K562 (cell line): ENCODE measurements around the gene NPPC. TPM values are rescaled to one million over a fixed set of nuclear protein-coding genes. Genes with fewer than 3 reads are reported as not detected.

Experiments
- ATF1 ChIP-seq, 2 experiments: fragments of 450-650 bp in 1 of 2; IDR thresholded peaks; 2 replicates each; pipeline ENCODE4 v1.6.1; 2016; ENCODE audit warnings: missing compliant biosample characterization in 1 of 2, missing genetic modification characterization in 1 of 2
- CREB1 ChIP-seq, 2 experiments: sonication (generic) in 1 of 2; formaldehyde crosslinking in 1 of 2; IDR thresholded peaks; 2 replicates each; pipeline versions ENCODE4 v1.6.1 to v1.8.0; 2012 to 2022; ENCODE audit warnings: inconsistent platforms in 1 of 2, mild to moderate bottlenecking in 1 of 2, missing genetic modification reagents in 1 of 2, moderate library complexity in 1 of 2
- FOXA1 ChIP-seq: fragments of 450-650 bp; IDR thresholded peaks from 2 replicates; pipeline ENCODE4 v1.6.1; 2016; ENCODE audit warnings: mild to moderate bottlenecking, borderline replicate concordance
- FOXA3 ChIP-seq, 2 experiments: fragments of 450-650 bp in 1 of 2; sonication (generic) in 1 of 2; formaldehyde crosslinking; IDR thresholded peaks in 1 of 2; conservative IDR thresholded peaks in 1 of 2; 2 replicates each; pipeline versions ENCODE4 v1.4.0 to v1.8.0; 2020 to 2022; ENCODE audit warnings: mild to moderate bottlenecking in 2 of 2, missing genetic modification reagents in 1 of 2
- JUND ChIP-seq, 2 experiments: IDR thresholded peaks; 2 replicates in 1 of 2; 3 replicates in 1 of 2; pipeline ENCODE4 v1.6.1; 2011; ENCODE audit warnings: borderline replicate concordance in 2 of 2, low read depth in 2 of 2, low read length in 2 of 2, improper control_type of control experiment in 1 of 2, missing biosample characterization in 1 of 2, missing genetic modification characterization in 1 of 2, missing genetic modification reagents in 1 of 2
- KLF16 ChIP-seq: IDR thresholded peaks from 2 replicates; pipeline ENCODE4 v1.6.1; 2016; ENCODE audit warnings: antibody characterized with exemption
- RBM22 ChIP-seq: fragments of 200-400 bp; formaldehyde crosslinking; IDR thresholded peaks from 2 replicates; pipeline ENCODE4 v1.6.1; 2018; ENCODE audit warnings: low read length, low read depth; ENCODE audit not compliant: poor library complexity, severe bottlenecking
- TCF3 ChIP-seq: sonication (generic); formaldehyde crosslinking; IDR thresholded peaks from 2 replicates; pipeline ENCODE4 v1.4.0; 2020; ENCODE audit warnings: mild to moderate bottlenecking, missing genetic modification reagents
- TEAD2 ChIP-seq: fragments of 450-650 bp; IDR thresholded peaks from 2 replicates; pipeline ENCODE4 v1.6.1; 2016; ENCODE audit warnings: missing genetic modification characterization, control low read depth, missing compliant biosample characterization
- ZSCAN29 ChIP-seq: fragments of 450-650 bp; IDR thresholded peaks from 2 replicates; pipeline ENCODE4 v1.6.1; 2017
- polyA plus RNA-seq, 8 experiments: library from polyadenylated mRNA; depleted of rRNA in 4 of 8; stranded (reverse) in 5 of 8; unstranded in 3 of 8; fragments of >200 nt; fragmentation: Nextera tagmentation in 2 of 8; fragmentation: Illumina TruSeq in 1 of 8; extraction: Ambion mirVana in 2 of 8; extraction: Trizol in 1 of 8; gene quantifications; 2 replicates each; pipeline versions ENCODE4 v1.2.1 to v1.2.3, GENCODE V29; 2011 to 2014; ENCODE audit warnings: inconsistent platforms in 1 of 8, missing spikeins in 1 of 8
- total RNA-seq, 7 experiments: library from RNA; depleted of rRNA in 6 of 7; stranded (reverse); fragments of >200 nt in 6 of 7; fragmentation: Illumina TruSeq in 2 of 7; extraction: Trizol in 2 of 7; gene quantifications; 2 replicates each; pipeline versions ENCODE4 v1.2.1 to v1.2.3, GENCODE V29; 2011 to 2021; ENCODE audit warnings: low replicate concordance in 1 of 7
- TF ChIP-seq, protein P1 (sequence below), 3 experiments: fragments of 200-800 bp in 1 of 3; sonication (Bioruptor generic) in 1 of 3; sonication (generic) in 1 of 3; formaldehyde crosslinking in 1 of 3; IDR thresholded peaks; 2 replicates each; pipeline versions ENCODE4 v1.6.1 to v1.8.0; 2016 to 2022; ENCODE audit warnings: mild to moderate bottlenecking in 2 of 3, missing compliant biosample characterization in 2 of 3, missing genetic modification characterization in 2 of 3, missing genetic modification reagents in 1 of 3
- TF ChIP-seq, protein P2 (sequence below): fragments of 450-650 bp; IDR thresholded peaks from 2 replicates; pipeline ENCODE4 v1.6.1; 2016; ENCODE audit warnings: mild to moderate bottlenecking, moderate library complexity

Gene NPPC
- total and polyA plus RNA-seq, 9 of the 15 experiments (the other 6 are each of a cell fraction or from before 2014, with no cell fraction given): not detected

DNA sequence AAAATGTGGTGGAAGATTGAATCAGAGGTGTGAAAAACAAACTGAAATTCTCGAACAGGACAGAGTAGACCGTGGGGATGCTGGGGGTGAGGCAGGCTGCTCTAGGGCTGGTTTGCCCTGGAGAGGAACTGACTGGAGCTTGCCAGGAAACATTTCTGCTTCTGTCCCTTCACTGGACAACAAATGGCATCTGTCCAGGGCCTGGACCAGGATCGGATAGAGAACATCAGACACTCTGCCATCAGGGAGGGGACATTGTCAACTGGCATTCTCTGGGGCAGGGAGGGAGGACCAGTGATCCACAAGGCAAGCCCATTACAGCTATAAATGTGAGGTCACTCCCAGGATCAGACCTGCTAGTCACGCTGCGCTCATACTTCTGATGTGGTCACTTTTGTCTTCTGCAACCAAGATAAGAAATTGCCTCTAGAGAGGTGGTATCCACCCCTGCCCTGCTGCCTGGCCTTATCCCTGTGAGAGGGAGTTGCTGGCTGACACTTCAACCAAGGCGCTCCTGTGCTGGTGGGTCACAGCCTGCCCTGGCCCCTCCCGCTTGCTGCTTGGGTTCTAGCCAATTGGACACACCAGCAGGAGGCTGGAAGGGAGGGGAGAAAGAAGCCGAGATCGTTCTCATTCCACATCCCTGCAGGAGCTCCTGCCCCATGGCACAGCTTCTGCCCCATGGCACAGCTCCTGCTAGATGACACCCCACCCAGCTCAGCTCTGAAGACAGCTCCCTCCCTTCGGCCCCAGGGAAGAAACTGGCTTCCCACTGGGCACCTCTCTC, 8.7 kb downstream of the NPPC start (continued):
- no peak for TF ChIP-seq FOXA3 (CRISPR knock-in tag; conservative IDR thresholded peaks at IDR 0.05 in 1 of 2, IDR thresholded peaks at IDR 0.05 in 1 of 2)
- TF ChIP-seq JUND (IDR thresholded peaks at IDR 0.05; ENCODE audit: borderline replicate concordance, low read depth, low read length): peak; percentile 29; the same call in 1 of the 2 replicates
- TF ChIP-seq JUND (tag; IDR thresholded peaks at IDR 0.05; ENCODE audit: borderline replicate concordance, low read depth, low read length): no peak
- no peak for TF ChIP-seq ATF1 (CRISPR knock-in tag; IDR thresholded peaks at IDR 0.05)
- peak; percentile 37; the same call in 1 of the 2 replicates for TF ChIP-seq ATF1 (tag; IDR thresholded peaks at IDR 0.05)
- TF ChIP-seq TEAD2 (tag): no peak
- peak; percentile 11; the same call in 1 of the 2 replicates for TF ChIP-seq TCF3 (CRISPR knock-in tag)
- no peak for TF ChIP-seq RBM22
- TF ChIP-seq, protein P1, sequence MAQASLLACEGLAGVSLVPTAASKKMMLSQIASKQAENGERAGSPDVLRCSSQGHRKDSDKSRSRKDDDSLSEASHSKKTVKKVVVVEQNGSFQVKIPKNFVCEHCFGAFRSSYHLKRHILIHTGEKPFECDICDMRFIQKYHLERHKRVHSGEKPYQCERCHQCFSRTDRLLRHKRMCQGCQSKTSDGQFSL (CRISPR knock-in tag; IDR thresholded peaks at IDR 0.05): no peak
- TF ChIP-seq, protein P1 (tag; IDR thresholded peaks at IDR 0.05): no peak
- TF ChIP-seq CREB1 (IDR thresholded peaks at IDR 0.05): peak; percentile 64
- peak; percentile 64; the same call in 1 of the 2 replicates for TF ChIP-seq CREB1 (CRISPR knock-in tag; IDR thresholded peaks at IDR 0.05)
- no peak for TF ChIP-seq KLF16
- TF ChIP-seq, protein P2, sequence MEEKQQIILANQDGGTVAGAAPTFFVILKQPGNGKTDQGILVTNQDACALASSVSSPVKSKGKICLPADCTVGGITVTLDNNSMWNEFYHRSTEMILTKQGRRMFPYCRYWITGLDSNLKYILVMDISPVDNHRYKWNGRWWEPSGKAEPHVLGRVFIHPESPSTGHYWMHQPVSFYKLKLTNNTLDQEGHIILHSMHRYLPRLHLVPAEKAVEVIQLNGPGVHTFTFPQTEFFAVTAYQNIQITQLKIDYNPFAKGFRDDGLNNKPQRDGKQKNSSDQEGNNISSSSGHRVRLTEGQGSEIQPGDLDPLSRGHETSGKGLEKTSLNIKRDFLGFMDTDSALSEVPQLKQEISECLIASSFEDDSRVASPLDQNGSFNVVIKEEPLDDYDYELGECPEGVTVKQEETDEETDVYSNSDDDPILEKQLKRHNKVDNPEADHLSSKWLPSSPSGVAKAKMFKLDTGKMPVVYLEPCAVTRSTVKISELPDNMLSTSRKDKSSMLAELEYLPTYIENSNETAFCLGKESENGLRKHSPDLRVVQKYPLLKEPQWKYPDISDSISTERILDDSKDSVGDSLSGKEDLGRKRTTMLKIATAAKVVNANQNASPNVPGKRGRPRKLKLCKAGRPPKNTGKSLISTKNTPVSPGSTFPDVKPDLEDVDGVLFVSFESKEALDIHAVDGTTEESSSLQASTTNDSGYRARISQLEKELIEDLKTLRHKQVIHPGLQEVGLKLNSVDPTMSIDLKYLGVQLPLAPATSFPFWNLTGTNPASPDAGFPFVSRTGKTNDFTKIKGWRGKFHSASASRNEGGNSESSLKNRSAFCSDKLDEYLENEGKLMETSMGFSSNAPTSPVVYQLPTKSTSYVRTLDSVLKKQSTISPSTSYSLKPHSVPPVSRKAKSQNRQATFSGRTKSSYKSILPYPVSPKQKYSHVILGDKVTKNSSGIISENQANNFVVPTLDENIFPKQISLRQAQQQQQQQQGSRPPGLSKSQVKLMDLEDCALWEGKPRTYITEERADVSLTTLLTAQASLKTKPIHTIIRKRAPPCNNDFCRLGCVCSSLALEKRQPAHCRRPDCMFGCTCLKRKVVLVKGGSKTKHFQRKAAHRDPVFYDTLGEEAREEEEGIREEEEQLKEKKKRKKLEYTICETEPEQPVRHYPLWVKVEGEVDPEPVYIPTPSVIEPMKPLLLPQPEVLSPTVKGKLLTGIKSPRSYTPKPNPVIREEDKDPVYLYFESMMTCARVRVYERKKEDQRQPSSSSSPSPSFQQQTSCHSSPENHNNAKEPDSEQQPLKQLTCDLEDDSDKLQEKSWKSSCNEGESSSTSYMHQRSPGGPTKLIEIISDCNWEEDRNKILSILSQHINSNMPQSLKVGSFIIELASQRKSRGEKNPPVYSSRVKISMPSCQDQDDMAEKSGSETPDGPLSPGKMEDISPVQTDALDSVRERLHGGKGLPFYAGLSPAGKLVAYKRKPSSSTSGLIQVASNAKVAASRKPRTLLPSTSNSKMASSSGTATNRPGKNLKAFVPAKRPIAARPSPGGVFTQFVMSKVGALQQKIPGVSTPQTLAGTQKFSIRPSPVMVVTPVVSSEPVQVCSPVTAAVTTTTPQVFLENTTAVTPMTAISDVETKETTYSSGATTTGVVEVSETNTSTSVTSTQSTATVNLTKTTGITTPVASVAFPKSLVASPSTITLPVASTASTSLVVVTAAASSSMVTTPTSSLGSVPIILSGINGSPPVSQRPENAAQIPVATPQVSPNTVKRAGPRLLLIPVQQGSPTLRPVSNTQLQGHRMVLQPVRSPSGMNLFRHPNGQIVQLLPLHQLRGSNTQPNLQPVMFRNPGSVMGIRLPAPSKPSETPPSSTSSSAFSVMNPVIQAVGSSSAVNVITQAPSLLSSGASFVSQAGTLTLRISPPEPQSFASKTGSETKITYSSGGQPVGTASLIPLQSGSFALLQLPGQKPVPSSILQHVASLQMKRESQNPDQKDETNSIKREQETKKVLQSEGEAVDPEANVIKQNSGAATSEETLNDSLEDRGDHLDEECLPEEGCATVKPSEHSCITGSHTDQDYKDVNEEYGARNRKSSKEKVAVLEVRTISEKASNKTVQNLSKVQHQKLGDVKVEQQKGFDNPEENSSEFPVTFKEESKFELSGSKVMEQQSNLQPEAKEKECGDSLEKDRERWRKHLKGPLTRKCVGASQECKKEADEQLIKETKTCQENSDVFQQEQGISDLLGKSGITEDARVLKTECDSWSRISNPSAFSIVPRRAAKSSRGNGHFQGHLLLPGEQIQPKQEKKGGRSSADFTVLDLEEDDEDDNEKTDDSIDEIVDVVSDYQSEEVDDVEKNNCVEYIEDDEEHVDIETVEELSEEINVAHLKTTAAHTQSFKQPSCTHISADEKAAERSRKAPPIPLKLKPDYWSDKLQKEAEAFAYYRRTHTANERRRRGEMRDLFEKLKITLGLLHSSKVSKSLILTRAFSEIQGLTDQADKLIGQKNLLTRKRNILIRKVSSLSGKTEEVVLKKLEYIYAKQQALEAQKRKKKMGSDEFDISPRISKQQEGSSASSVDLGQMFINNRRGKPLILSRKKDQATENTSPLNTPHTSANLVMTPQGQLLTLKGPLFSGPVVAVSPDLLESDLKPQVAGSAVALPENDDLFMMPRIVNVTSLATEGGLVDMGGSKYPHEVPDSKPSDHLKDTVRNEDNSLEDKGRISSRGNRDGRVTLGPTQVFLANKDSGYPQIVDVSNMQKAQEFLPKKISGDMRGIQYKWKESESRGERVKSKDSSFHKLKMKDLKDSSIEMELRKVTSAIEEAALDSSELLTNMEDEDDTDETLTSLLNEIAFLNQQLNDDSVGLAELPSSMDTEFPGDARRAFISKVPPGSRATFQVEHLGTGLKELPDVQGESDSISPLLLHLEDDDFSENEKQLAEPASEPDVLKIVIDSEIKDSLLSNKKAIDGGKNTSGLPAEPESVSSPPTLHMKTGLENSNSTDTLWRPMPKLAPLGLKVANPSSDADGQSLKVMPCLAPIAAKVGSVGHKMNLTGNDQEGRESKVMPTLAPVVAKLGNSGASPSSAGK: no peak
- TF ChIP-seq ZSCAN29: no peak
- no peak for TF ChIP-seq FOXA1
